Measurements from ENCODE around the gene PRSS53.

PRSS53 gene

DNA sequence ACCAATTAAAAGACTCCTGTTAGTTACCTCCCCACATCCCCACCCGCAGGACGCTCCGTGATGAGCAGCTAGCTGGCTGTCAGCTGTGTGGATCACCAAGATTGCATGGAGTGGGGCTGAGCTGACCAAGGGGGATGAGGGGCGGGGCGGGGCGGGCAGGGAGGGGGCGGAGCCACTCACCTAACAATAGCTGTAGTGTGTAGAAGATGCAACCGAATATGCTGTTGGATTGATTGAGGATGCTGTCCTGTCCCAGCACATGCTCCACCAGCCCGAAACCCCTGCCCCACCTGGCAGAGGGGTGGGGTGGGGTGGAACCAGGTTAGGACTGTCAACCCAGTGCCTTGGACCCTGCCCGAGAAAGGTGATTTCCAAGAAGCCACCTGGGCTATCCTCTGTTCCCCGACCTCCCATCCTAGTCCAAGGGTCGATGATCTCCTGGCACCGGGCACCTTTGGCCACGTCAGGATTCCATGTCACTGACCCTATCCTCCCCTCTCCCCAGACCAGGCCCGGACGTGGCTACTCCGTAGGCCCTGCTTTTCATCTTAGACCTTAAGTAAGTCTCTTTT lies 4.5 kb upstream of the PRSS53 start:
- peak; percentile 43 for DNase-seq

DNA sequence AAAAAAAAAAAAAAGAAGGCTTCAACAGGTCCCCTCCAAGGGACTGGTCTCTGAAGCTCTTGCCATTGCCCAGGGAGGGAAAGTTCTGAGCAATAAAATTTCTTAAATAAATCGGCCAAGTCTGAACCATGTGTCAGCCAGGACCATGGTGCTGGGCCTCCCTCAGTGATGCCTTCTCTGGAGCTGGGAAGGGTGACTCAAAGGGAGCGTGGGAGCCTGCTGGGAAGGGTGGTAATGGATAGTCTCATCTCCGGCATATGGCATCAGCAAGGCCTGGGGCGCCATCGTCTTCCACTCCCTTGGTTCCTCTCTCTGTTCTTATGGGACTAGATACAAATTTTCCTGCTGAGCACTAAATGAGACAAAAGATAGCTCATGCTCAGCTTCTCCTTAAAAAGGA lies 3.6 kb upstream of the PRSS53 start:
- DNase-seq, result no peak

DNA sequence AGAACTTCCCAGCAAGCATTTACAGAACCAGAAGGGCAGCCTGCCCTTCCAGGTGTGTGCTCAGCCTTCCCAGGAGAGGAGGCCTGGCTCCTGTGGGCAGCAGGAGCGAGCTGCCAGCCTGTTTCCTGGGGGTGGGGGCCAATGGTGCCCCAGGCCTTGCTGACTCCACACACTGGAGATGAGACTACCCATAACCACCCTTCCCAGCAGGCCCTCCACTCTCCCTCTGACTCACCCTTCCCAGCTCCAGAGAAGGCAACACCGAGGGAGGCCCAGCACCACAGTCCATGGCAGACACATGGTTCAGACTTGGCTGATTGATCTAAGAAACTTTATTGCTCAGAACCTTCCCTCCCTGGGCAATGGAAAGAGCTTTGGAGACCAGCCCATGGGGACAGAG lies 1.8 kb upstream of the PRSS53 start:
- no peak for DNase-seq

DNA sequence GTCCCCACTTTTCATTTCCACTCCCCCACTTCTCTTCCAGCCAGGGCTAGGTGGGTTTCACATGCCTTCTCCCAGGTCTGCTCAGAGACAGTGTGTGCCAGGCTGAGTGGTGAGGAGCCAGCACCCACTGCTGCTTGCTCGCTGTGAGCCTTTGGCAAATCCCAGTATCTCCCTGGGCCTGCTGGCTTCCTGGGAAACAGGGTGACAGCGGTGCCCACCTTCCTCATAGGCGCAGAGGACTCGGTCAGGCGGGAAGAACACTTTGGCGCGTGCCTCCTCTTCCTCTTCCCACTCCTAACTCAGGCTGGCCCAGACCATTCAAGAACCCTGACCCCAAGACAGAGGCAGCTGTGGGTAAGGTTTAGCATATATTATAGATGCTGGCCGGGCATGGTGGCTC lies 456 bp upstream of the PRSS53 start:
- no peak for DNase-seq

DNA sequence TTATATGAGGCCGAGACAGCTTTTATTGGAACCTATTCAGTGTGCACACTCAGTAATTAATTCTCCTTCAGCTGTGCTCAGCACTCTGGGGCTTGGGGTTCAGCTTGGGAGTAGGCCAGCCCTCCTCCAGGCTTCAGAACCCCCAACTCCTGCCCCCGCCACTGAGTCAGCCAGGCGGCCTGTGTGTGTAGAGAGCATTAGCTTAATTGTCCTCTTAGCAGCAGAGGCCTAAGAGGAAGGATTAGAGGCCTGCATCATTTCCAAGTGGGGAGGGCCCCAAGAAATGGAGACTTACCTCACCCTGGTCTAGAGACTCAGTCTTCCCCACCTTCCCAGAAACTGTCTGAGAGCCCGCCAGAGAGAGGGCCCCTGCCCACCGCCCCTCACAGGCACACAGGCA lies 772 bp downstream of the PRSS53 start:
- DNase-seq, result no peak

DNA sequence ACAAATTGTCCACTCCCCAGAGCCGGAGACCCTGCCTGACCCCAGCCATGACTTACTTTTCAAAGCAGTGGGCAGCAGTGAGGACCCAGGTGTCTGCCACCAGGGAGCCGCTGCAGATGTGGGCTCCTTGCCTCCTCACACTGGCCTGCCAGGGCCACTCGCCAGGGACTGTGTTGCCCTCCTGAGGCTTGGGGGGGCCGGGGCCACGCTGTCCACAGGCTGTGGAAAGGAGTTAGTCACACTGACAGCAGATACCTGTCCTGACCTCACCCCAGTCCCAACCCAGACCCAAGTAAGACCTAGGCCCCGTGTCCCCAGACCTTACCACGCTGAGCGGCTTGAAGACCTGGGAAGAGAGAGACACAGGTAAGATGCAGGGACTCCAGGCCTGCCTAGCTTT lies 1.3 kb downstream of the PRSS53 start:
- DNase-seq, result no peak

DNA sequence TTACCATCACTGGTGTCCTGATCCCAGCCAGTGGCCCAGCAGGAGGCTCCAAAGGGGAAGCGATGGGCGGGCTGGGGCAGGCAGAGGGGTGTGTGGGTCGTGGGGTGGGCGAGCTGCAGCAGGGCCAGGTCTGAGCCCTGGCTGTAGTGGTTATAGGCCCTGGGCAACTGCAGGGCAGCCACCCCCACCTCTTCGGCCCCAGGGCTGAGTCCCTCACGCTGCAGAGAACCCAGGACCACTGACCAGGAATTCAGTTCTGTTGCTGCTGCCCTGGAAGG lies 2.2 kb downstream of the PRSS53 start:
- DNase-seq, result no peak

DNA sequence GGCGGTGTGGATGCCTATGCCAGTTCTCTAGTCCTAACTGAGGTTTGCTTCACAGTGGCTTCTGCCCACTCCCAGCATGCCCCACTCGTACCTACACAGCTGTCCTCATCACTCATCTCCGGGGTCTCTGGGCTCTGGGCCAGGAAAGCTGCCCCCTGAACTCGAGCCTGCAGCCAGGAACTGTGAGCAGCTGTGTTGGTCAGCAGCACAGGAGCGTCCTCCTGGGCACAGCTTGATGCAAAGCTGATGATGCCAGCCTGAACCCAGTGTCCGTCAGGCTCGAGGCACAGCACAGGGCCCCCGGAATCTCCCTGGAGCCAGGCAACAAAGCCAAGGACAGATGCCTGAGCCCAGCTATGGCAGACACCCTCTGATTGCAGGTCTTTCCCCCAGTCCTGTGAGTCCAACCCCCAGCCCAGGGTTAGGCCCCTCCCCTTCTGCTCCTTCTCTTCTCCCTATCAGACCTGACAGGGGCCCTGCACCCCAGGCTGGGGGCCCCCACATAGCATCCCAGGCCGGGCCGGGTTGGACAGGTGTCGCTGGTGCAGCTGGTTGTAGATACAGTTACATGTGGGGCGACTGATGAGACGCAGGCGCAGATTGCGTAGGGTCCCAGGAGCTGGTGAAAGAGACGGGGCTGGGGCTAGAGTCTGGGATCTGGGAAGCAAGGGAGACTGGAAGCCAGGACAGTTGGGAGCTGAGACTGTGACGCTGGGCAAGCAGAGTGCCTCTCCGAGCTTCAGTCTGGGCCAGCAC lies 2.7 kb downstream of the PRSS53 start:
- DNase-seq, result peak; percentile 29

DNA sequence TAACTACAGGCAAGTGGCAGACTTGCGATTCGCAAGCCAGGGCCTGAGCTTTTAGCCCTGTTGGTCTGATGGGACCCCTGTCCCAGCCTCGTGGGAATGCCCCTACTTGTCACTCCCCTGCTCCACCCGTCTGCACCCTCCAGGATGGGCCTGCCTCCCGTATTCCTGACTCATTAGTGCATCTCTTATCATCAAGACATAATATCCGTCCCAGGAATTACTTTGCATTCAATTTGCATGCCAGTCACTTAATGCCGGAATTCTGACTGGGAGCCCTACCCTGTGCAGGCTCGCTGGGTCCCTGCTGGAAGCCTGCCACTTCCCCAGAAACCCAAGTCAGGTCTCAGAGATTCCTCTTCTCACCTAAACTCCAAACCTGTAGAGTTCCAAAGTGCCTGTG lies 3.3 kb downstream of the PRSS53 start:
- peak; percentile 53 for DNase-seq

DNA sequence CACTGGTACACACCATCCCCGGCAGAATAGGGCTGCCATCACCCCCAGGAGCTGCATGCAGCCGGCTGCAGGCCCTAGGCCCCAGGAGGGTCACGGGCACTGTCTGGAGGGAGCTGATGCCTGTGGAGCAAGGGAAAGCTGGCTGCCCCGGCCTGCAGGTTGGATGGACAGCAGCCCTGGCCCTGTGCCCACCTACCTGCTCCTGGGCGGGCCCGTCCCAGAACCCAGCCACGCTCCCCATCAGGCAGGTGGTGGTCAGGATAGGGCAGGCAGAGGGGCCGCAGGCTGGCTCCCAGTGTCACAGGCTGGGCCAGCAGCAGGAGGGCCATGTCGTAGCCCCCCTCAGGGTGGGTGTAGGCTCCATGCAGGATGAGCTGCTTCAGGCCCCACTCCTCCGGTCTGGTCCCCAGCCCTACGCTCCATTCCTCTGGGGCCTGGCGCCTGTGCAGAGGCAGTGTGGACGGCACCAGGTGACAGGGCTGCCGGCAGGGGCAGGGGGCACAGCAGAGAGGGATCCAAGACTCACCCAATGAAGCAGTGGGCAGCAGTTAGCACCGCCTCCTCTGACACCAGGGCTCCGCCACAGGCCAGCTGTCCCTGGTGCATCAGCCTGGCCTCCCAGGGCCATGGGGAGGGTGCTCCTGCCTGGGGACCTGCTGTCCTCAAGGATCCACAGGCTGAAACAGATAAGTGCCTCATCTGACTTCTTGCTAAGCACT lies 4.0 kb downstream of the PRSS53 start:
- DNase-seq, result no peak

DNA sequence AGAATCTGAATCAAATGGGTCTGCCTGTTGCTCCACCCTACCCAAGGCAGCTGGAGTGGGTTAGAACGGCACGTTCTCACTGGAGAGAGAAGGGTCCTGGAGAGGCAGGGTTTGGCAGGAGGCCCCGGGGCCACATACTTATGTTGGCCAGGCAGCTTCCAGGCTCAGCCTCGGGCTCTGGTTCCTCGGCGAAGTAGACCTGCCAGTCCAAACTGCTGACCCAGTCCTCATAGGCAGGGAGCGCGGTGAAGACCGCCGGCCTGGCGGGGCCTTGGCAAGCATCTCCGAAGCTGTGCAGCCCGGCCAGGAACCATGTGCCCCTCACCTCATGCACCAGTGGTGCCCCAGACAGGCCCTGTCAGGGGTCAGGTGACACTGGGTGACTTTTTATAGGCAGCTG lies 4.8 kb downstream of the PRSS53 start:
- DNase-seq, result no peak

DNA sequence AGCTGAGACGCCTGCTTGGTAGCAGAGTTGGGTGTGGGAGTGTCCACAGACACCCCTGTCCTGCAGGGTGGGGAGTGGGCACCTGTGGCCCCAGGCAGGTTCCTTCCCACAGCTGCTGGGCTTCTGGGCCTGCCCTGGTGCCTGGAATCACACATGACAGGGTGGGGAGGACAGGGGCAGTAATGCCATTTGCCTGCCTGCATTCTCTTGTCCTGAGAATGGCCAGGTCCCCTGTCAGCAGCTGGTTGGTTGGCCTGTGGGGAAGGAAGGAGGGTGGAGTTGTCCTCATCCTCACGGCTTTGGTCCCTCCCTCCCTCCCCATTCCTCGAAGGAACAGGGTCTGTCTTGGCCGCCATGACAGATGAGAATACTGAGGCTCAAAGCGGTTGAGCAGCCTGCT lies 5.2 kb downstream of the PRSS53 start:
- DNase-seq, result no peak

DNA sequence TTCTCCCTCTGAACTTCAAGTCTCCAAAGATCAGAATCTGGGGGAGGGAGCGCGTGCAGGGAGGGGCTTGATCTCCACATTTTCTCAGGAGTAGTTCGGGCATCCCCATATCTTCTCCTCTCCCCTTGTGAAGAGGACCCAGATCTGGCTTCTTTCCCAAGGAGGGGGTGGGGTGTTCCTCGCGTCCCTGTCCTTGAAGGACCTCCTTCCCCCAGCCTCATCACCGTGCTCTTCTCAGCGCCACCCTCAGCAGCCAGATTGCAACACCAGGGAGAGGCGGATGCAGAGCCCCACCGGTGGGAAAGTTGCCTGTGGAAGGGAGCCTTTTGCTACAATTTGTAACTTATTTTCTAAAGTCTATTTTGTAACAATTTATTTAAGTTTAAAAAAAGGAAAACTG lies 5.7 kb downstream of the PRSS53 start:
- no peak for DNase-seq

DNA sequence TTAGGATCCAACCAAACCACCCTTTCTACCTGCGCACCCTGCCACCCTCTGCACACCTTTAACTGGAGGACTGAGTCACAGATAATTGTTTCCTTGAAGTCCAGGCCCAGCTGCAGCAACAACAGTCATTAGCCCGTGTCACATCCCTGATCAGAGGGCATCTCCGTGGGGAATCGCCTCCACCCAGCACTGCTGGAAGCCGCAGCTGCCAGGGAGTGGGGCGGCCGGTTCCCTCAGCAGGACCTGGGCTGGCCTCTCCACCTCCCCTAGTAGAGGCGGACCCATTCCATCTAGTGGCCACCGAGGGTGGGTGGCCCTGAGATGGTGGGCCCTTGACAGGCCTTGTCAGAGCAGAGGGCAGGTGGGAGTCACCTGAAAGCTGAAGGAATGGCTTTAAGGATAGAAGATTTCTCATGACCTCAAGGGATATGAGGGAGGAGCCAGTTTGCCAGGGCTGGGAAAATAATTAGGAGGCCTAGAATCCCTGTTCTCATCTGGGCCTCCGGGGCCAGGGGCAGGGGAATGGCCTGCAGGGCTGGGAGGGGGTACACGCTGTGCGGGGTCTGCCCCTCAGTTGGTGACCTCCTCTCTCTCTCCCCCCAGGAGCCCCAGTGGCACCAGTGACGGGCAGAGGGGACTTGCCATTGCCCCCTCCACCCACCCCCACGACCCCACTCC lies 6.2 kb downstream of the PRSS53 start:
- DNase-seq, result no peak

DNA sequence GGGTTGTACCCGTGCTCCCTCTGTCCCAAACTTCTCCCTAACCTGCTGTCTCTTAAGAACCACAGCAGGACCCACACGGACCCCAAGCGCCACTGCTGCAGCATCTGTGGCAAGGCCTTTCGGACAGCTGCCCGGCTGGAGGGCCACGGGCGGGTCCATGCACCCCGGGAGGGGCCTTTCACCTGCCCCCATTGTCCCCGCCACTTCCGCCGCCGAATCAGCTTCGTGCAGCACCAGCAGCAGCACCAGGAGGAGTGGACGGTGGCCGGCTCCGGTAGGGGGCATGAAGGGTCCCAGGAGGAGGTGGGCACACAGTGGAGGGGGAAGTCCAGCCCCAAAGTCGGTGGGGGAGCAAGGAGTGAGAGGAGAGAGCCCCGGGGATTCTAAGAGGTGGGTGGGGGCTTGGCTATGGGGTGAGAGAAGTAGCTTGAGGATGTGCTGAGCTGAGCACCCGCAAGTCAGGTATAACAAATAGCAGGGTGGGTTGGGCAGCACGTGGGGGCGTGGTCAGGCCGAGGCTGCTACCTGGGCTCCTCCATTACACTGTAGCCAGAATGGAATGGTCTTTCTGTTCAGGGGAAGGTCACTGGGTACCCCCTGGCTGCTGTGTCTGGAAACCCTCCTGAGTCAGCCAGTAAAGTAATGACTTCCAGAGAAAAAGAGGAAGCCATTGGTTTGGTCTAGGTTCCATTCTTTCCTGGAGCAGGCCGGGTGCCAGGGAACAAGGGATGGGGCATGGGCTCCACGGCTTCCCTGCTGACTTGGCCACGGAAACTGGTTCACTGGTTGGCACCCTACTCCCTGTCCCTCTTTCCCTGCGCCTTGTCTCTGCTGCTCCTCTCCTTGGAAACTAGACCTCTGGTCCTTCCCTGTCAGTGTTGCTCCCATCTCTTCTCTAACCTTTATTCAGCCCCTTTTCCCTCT lies 7.1 kb downstream of the PRSS53 start:
- no peak for DNase-seq

DNA sequence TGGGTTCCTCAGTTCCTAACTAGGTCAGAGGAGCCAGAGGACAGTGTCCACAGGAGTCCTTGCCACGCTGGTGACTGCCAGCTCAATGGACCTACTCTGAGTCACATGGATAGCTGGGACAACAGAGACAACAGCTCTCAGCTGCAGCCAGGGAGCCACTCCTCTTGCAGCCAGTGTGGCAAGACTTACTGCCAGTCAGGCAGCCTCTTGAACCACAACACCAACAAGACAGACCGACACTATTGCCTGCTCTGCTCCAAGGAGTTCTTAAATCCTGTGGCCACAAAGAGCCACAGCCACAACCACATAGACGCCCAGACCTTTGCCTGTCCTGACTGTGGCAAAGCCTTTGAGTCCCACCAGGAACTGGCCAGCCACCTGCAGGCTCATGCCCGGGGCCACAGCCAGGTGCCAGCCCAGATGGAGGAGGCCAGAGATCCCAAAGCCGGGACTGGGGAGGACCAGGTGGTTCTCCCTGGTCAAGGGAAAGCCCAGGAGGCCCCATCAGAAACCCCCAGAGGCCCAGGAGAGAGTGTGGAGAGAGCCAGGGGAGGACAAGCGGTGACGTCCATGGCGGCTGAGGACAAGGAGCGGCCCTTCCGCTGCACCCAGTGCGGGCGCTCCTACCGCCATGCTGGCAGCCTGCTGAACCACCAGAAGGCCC lies 7.9 kb downstream of the PRSS53 start:
- no peak for DNase-seq

DNA sequence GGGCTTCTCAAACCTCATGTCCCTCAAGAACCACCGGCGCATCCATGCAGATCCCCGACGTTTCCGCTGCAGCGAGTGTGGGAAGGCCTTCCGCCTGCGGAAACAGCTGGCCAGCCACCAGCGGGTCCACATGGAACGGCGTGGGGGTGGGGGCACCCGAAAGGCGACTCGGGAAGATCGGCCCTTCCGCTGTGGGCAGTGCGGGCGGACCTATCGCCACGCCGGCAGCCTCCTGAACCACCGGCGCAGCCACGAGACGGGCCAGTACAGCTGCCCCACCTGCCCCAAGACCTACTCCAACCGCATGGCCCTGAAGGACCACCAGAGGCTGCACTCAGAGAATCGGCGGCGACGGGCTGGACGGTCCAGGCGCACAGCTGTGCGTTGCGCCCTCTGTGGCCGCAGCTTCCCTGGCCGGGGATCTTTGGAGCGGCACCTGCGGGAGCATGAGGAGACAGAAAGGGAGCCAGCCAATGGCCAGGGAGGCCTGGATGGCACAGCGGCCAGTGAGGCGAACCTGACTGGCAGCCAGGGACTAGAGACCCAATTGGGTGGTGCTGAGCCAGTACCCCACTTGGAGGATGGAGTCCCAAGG lies 8.6 kb downstream of the PRSS53 start:
- no peak for DNase-seq

DNA sequence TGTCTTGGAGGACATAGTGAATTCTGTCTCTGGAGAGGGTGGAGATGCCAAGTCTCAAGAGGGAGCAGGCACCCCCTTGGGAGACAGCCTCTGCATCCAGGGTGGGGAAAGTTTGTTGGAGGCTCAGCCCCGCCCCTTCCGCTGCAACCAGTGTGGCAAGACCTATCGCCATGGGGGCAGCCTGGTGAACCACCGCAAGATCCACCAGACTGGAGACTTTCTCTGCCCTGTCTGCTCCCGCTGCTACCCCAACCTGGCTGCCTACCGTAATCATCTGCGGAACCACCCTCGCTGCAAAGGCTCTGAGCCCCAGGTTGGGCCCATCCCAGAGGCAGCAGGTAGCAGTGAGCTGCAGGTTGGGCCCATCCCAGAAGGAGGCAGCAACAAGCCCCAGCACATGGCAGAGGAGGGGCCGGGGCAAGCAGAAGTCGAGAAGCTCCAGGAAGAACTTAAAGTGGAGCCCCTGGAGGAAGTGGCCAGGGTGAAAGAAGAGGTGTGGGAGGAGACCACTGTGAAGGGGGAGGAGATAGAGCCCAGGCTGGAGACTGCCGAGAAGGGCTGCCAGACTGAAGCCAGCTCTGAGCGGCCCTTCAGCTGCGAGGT lies 9.3 kb downstream of the PRSS53 start:
- no peak for DNase-seq

DNA sequence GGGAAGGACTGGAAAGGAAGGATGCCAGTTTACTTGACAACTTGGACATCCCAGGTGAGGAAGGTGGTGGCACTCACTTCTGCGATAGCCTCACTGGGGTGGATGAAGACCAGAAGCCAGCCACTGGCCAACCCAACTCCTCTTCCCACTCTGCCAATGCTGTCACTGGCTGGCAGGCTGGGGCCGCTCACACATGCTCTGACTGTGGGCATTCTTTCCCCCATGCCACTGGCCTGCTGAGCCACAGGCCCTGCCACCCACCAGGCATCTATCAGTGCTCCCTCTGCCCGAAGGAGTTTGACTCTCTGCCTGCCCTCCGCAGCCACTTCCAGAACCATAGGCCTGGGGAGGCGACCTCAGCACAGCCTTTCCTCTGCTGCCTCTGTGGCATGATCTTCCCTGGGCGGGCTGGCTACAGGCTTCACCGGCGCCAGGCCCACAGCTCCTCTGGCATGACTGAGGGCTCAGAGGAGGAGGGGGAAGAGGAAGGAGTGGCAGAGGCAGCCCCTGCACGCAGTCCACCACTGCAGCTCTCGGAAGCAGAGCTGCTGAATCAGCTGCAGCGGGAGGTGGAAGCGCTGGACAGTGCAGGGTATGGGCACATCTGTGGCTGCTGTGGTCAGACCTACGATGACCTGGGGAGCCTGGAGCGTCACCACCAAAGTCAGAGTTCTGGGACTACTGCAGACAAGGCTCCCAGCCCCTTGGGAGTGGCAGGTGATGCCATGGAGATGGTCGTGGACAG lies 10.0 kb downstream of the PRSS53 start:
- DNase-seq, result no peak

DNA sequence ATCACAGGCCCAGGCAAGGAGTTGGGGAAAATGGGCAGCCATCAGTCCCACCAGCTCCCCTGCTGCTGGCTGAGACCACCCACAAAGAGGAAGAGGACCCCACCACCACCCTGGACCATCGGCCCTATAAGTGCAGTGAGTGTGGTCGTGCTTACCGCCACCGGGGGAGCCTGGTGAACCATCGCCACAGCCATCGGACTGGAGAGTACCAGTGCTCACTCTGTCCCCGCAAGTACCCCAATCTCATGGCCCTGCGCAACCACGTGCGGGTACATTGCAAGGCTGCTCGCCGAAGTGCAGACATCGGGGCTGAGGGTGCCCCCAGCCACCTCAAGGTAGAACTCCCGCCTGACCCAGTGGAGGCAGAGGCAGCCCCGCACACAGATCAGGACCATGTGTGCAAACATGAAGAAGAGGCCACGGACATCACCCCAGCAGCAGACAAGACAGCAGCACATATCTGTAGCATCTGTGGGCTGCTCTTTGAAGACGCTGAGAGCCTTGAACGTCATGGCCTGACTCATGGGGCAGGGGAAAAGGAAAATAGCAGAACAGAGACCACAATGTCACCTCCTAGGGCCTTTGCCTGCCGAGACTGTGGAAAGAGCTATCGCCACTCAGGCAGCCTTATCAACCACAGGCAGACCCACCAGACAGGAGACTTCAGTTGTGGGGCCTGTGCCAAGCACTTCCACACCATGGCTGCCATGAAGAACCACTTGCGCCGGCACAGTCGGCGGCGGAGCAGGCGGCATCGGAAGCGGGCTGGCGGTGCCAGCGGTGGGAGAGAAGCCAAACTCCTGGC lies 10.9 kb downstream of the PRSS53 start:
- no peak for DNase-seq

All from NCI-H526 treated with DMSO at 0.1 percent for 48 hours (cell line).